OCI-LY1 (cell line): ENCODE measurements around the gene CFAP61.

ENCODE experiments used
- CTCF ChIP-seq: fragments of 200-600 bp; sonication (generic), shearing (Covaris generic); IDR thresholded peaks from 2 replicates; pipeline ENCODE4 v1.5.1; 2017; ENCODE audit warnings: mild to moderate bottlenecking, antibody characterized with exemption, low read length, moderate library complexity, mixed read lengths
- EZH2 ChIP-seq: fragments of 200-600 bp; sonication (generic), shearing (Covaris generic); IDR thresholded peaks from 2 replicates; pipeline ENCODE4 v1.8.0; 2017; ENCODE audit warnings: borderline replicate concordance, mixed run types, mild to moderate bottlenecking, antibody characterized with exemption, low read length, moderate library complexity, mixed read lengths

DNA sequence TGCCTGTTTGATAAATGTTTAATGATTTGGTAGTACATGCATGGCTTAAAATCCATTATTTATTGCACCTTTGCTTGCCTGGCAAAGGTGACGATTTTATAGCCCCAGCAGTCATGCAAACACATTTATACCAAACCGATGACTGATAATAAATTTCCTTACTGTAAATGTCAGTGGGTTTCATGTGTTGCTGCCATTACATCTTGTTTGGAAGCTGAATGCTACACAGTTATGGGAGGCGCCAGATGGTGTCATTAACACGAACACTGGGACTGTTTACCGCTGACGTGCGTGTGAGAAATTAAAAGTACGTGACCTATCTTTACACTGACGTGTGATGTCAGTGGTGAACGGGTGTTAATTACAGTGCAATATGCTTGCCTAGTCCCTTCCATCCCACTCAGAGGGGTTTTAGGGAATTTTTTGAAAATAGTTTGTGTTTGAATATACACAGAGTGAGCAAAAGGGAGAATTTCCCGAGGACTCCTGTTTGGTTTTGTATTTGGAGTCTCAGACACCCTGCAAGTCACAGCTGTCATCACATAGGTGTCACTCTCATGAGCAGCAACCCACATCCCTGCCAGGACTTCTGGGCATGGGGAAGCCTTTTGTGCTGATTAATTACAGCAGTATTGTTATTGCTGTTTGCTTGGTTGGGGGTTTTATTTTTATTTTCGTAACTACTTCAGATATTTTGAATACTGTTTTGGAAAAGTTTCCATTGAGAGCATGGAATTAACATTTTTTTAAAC, 163.8 kb downstream of the CFAP61 start:
- TF ChIP-seq CTCF (no peak), EZH2 (no peak)
